NCI-H748 (cell line): ENCODE data around the gene NALCN.

ENCODE experiments used
- DNase-seq: peaks from one replicate; lab custom pipeline; 2025; ENCODE audit not compliant: unreplicated experiment; lab: John Stamatoyannopoulos, UW

Gene NALCN

DNA sequence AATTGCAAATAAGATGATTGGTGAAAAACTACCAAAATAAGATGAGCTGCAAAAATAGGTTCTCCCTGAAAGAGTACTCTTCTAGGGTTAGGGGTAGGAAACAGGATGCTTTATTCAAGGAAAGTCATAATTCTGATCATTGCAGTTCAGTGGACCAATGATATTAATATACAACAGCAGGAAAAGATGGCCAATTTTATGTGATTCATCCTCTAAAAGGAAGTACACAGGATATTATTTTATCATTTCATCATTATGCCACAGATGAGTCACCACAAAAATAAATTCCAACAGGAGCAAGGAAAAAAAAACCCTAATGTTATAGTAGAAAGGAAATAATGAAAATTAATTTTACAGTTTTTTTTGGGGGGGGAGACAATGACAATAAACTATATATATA lies 205.0 kb downstream of the NALCN start:
- DNase-seq: no peak

DNA sequence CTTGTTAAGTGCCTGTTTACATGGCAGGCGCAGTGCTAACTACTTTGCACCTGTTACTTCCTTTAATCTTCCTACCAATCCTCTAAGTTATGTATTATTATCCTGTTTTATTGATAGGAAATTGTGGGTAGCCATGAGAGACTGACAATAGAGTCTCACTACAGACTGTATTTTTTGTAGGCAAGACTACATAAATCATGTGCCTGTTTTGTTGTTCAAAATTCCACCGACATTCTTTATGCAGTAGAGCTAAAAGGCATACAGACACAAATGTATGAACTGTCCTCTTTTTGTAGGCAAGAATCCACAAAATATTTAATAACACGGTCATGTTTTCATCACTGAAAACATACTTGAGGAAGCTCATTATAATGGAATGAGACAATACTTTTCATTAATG lies 205.5 kb downstream of the NALCN start:
- no peak for DNase-seq

DNA sequence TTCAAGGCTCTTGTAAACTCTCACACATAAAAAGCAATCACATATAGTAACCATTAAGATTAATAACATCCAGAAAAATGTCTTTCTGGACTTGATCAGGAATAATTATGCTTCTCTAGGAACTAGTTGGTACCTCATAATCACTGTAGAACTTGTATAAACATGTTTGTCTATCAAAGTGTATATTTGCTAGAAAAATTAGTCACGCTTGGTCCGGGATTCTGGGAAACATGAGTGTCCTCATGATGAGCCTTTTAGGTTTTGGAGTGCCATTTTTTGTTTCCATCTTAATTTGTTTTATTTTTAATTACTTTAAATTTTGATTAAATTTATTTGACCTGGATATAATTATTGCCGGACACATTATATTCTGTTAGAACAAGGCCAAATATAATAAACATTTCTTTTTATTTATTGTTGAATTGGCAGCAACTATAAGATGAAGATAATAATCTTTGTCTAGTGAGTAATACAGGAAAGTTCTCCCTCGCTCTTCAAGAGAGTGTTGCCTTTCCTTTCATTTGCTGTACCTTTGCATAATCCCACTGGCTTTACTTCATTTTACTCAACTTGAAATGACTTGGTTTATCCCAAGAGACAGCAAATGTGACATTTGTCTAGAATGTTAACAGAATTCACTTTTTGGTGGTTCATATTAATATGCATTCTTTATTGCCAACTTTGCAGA lies 207.0 kb downstream of the NALCN start:
- no peak for DNase-seq

DNA sequence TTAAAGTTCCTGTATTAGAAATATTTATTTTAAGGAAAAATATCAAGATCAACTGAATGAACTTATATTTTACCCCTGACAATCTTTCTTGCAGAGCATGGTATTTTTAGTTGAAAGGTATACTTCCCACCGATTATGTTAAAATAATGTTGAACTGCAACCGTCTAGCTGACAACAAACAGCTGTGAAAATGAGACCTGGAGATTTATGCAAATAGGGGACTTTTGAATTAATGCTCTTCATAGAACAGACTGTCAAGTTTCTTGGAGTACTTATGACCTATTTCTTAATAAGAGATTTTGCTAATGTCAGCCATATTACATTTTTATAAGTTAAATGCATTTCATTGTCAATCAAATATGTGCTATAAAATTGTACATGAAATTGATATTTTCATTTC lies 210.9 kb downstream of the NALCN start:
- DNase-seq: no peak

DNA sequence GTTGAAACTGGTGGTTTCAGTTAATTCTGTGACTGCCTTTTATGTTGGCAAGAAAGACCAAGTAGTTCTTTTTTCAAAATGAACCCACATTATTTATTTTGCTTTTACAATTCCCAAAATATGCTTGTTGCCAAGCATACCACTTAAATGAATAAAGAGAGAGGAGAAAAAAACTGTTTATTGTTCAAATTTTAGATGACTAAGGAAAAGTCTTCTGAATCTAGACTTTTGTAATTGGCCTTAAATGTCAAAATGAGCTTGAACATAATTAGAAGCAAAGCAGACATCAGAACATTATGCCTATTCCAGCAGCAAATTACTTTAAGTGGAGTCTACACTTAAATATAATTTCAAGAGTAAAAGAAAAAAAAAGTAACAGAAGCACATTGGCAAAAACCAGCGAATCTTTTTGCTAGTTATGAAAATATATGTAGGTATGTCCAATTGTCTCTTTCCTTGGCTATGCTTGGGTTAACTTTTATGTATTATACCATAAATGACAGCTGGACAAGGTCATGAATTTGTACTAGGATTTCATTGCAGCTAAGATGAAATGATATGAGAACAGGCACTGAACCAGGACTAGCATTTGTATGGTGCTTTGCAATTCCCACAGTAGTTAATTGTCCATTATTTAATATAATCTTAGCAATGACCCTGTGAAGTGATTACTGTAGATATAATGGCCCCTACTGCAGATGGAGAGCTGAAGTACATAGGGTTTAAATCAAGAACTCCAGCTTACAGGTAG lies 211.9 kb downstream of the NALCN start:
- no peak for DNase-seq

DNA sequence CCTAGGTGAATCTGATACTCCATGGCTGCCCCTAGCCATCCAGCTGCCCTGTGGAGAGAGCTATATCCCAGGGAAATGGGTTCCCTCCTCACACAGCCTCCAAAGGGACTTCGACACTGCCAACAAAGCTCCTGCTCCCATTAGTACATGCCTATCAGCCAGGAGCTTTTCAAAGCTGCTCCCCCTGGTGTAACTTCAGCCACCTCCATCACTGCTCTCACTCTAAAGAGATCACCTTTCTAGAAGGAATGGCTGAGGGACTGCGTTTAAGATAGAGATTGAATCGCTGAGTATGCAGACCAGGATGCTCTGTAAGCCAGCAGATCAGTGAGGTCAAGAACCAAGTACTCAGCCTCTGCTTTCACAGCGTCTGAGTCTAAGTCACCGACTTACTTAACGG lies 213.7 kb downstream of the NALCN start:
- DNase-seq: no peak

DNA sequence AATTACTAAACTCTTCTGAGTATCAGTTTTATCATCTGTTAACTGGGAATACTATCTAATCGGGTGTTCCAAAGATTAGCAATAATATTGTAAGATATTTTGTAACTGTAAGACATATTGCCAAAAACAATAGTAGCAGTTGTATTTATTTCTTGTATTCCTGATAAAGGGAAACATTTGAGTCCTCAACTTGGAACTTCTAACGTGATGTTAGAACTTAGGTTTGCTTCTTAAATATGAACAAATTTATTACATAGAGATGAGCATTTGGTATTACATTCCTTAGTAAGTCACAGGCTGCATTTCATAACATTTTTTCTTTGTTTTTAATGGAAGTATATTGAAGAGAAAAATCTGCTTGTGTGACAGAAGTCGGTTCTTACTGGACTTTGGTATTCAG lies 225.3 kb downstream of the NALCN start:
- no peak for DNase-seq

DNA sequence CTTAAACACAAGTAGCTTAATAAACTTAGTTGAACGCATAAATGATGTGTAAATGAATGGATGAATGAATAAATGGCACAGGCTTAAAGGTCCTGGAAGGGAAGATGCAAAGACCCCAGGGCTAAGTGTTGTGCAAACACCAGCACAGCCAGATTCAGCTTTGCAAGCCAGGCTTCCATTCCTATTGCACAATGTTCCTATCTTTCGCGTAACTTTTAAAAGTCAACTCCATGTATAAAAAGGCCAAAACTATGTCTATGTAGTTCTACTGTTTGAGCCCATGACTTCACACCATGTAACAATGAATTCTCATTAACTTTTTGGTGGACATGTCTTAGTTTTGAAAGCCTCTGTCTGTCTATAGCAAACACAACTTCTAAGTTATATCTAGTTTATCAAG lies 226.0 kb downstream of the NALCN start:
- DNase-seq: no peak

DNA sequence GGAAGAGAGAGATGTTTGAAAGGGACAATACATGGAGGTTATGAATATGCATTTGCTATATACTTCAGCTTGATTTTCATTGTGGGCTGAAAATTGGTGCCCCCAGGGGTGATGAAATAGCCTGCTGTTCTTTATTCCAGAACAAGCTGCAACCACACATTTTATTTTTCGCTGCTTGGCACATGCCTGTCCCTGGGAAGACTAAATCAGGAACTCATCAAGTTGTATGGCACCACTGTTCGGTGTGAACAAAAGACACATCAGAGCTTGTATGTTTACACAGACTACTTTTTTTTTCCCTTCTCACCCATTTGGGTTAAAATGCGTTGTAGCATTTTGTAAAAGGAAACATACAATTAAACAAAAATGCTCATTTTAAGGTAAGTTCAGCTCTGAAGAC lies 230.7 kb downstream of the NALCN start:
- no peak for DNase-seq

DNA sequence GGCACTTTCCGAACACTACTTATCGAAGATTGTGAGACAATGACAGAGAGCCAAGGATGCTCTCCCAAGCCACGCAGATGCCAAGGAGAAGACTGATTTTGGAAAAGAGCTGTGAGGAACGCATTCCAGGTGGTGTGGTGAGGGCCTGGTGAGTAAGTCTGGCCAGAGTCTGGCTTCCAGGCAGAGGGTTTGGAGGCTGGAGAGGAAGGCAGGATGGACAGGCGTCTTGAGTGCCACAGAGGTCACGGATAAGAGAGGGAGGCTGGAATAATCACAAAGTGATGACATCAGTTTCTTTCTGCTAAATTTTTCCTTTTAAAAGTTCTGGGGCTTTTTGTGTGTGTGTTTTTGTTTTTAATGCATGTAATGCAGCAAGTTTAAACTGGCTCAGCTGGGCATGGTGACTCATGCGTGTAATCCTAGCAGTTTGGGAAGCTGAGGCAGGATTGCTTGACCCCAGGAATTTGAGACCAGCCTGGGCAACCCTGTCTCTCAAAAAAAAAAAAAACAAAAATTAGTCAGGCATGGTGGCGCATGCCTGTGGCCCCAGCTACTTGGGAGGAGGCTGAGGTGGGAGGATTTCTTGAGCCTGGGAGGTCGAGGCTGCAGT lies 235.1 kb downstream of the NALCN start:
- DNase-seq: no peak

DNA sequence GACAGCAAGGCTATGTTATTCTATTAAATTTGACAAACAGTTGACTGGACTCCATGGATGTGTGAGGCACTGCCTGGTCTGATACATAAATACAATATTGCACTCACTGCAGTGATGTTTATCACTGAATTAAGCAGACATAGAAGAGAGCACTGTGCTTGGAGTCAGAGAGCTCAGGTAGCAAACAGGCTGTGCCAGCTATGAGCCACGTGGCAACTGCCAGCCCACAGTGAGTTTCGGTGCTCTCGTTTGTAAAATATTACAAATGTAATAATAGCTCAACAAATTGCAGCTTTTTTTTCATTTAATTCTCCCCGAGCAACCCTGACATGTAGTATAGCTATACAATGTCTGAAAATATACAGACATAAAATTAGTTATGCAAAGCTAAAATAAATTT lies 237.3 kb downstream of the NALCN start:
- no peak for DNase-seq

DNA sequence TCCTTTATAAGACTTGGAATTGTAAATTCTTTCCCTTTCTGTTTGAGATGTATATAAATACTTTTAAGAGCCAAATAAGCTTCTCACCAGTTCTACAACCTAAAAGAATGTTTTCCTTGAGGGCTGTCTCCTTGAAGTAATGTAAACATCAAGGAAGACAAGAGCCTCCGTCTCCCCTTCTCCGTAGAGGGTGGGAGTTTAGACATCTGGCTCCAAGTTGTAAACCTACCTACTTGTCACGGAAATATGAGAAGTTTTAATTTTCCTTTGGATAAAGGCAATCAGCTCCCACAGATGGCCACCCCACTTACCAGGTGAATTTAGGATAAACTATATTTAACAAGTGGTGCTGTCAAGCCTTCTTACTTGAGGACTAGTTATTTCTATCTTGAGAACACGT lies 237.9 kb downstream of the NALCN start:
- DNase-seq: no peak

DNA sequence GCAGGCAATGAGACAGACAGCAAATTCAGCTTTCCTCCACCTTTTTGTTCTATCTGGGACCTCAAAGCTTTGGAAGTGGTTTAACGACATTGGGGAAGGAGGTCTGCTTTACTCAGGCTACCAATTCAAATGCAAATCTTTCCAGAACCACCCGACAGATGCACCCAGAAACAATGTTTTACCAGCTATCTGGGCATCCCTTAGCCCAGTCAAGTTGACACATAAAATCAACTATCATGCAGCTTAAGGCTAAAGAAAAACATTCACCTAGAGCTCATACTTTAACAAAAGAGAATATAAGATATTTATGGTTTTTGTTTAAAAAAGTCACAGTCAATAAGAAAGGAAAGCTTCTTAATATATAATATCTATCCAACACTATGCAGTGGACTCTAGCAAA lies 246.0 kb downstream of the NALCN start:
- DNase-seq: no peak

DNA sequence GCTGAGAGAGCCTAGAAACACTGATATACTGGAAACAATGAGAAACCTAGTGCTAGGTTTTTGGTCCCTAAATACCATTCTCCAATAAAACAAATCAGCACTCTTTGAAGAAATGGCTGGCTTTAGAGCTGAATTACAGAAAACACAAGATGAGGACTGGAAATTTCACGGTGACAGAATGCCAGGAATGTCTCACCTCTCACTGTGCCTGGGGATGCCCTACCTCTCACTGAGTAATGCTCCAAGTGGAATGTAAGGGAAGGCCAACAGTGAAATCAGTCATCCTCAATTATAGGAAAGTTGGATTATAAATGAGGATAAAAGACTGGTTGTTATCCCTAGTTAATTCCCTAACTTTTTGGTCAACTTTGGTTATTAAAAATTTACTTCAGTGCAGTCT lies 259.0 kb downstream of the NALCN start:
- DNase-seq: no peak

DNA sequence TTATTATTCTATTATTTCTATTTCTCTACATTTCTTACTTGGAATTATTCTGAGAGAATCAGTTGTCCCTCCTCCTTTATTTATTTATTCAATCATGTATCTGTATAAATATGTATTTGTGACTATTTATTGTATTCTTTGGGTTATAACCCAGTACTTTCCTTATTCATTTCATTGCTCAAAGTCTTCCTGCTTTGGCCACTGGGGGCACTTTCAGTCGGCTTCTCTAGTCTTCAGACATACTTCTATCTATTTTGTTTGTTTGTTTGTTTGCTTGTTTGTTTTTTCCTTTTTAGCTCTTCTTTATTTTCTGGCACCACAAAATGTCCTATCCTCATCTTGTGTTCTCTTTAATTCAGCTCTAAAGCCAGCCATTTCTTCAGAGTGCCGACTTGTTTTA lies 260.4 kb downstream of the NALCN start:
- no peak for DNase-seq

DNA sequence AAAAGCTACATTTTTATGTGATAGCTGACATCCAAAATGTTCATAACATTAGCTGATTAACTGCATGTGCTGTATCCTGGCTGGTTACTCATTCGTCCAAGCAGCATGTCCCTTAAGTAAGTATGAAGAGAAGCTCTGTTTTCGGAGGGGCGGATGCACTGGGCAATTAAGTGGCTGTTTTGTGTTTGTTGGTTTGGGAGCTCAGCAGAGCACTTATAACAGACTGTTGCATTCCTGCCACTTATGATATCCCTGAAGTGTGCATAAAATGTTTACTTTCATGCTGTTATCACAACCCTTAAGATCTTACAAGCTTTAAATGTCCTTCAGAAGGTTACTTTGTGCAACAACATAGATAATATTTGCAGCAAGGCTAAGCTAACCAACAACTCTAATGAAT lies 264.1 kb downstream of the NALCN start:
- DNase-seq: peak; percentile 45

DNA sequence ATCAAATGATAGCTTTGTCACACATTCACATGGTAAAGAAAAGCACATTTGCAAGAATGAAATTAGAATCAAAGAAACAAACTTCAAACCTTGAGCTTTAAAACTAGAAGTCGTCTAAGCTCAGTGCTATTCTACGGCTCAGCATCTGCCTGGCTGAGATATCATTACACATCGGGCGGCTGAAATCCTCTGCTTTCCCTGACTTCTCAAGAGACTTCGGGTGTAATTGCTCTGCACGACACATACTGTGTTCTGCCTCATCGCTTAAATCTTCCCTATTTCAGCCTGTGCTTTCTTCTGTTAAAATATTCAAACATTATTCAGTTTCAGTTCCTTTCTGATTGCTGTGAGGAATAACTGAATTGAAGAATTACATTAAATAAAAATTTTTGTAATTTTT lies 265.3 kb downstream of the NALCN start:
- DNase-seq: no peak

DNA sequence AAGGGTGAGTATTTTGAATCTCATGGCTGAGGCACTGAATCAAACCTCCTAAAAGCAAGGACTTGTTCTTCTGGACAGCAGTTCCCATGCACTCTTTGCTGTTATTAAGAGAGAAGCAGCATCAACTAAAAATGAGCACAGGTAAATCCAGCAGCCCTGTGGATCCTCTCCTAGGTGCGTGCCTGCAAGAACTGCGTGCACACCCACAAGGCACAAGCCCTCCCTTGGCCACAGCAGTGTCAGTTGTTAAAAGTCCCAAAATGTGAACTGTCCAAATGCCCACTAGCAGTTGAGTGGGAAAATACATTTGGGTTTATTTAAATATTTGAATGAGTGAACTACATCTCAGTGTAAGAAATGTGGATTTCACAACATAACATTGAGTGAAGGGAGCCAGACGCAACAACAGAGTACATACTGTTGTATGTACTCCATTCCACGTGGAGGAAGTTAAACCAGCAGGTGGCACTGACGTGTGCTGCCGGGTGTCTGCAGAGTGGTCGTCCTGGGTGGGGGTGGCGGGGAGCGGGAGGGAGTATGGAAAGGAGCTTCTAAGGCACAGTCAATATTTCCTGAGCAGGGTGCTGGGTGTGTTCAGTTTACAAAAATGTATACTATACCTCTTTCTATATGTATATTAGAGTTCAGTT lies 266.4 kb downstream of the NALCN start:
- peak; percentile 70 for DNase-seq

DNA sequence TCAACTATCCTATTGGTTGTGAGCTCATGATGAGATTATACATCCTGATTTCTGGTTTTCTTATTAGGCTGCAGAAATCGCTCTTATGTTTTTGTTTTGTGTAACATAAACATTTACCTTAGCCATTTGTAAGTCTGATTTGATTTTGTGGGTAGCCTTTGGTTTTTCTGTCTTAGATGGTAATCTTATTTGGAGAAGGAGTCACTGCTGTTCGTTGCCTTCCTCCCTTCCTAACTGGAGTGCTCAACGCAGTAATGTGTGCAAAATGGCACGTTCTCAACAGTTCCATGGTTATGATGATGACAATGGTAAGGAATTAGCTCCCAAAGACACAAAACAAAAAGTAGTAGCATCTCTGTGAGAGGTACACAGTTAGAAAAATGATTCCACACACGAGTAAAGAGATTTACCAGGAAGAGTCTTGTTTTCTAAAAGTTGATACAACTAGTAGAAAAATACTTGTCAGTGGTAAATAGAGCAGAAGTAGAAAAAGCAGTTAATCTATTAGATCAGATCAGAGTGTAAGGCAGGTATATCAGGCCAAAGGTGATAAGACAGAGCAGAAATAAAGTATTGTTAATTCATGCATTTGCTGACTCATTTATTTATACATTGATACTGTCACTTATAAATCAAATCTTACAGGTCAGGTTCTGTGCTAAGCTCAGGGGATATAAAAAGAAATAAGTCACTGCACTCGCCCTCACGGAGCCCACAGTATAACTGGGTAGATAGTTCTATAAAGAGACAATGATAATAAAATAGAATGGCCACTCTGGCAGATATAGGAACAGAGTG lies 270.0 kb downstream of the NALCN start:
- no peak for DNase-seq

DNA sequence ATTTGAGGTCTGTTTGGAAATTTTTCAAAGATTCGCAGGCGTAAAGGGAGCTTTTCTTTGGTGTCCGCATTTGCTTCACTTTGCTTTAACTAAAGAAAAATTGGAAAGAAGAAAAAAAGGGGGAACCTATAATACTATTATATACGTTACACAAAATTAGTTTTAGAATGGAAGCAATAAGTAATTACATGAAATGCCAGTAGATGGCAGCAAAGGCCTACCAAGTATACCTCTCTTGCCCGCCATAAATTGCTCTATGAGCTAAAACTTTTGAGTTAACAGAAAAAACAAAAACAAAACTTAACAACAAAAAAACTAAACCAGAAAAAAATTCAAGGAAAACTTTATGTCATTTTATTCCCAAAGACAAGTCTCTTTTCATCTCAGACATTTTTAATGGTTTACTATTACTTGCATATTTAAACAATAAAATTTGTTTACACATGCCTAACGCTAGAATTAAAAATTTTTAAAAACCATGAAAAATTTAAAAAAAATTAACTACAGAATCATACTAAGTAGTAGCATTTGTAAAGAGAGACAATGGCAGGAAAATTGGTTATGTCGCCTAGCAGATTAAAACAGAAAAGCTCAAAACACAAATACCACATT lies 271.4 kb downstream of the NALCN start:
- DNase-seq: peak; percentile 62

DNA sequence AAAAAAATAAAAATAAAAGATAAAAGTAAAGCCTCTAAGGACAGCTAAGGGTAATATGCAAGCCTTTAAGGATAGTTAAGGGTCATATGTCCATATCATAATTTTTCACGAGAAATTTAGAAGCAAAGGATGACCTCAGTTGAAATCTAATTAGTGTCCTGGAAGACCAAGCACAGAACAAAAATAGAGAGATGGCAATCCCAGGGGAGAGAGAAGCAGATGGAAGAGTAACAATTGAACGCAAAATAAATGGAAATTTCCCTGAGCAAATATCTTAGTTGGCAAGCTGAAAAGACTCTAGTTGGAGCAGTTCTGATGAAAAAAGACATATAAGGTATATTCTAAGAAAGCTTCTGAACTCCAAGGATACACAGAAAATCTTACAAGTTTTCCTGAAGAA lies 275.4 kb downstream of the NALCN start:
- no peak for DNase-seq
